ENCODE measurements around the gene FCGBP.

FCGBP gene

DNA sequence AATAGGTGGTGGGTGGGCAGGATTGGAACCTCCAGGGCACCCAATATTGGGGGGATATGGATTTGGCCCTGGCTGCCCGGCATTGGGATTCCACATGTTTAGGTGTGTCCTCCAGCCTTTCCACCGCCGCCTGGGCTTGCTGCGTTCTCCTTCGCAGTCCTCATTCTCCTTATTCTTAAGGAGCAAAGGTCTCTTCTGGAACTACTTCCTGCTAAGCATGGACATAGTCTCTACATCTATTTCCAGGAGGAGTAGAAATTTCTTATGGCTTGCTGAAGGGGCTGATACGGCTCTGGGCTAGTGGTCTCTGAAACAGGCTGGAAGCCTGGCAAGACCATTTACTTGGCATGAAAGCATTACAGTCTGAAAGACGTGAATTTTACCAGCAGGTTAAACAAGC, 9.2 kb upstream of the FCGBP start:
- no peak for DNase-seq

DNA sequence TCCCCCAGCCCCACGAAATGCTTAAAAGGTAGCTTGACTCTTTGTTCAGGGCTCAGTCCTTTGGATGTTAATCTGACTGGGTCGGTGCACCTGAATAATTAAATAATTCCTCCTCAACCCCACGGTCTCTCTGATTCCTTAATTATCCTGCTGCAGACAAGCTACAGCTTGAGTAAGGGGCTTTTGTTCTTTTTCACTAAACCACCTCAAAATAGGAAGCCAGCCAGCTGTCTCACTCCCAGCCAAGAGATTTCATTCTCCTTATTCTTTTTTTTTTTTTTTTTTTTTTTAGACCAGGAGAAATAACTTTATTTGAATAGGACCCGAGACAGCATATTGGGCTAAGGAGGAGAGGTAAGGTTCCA, 7.9 kb upstream of the FCGBP start:
- DNase-seq: no peak

DNA sequence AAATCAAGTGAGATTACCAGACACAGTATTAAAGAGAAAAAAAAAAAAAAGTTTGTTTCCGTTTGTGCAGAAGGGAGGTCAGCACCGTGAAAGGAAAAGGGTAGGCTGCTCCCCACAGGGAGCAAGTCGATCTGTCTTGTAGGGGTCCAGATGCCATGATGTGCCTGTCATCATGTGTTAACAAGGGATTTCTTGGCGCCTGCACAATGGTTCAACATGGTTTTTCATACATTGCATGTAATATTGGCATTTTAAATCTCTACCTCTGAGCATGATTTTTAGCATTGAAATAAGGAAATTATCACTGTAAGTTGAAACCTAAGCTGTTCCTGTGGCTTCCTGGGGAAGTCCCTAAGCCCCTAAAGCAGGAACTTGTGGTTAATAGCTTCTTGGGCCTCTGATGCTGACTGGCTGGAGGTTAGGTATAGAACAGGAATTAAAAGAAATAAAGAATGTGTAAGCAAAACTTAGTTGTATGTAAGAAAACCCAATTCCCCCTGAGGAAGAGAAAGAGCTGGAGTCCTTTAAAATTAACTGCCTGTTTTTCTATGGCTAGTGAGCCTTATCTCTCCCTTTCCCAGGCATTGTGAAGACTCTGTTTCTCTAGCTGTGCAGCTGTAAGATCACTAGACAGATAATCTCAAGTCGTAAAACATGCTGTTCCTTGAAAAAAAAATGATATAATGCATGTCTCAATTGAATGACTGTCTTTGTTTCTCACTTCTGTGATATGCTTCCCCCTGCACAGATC, 7.4 kb upstream of the FCGBP start:
- peak; percentile 47 for DNase-seq

DNA sequence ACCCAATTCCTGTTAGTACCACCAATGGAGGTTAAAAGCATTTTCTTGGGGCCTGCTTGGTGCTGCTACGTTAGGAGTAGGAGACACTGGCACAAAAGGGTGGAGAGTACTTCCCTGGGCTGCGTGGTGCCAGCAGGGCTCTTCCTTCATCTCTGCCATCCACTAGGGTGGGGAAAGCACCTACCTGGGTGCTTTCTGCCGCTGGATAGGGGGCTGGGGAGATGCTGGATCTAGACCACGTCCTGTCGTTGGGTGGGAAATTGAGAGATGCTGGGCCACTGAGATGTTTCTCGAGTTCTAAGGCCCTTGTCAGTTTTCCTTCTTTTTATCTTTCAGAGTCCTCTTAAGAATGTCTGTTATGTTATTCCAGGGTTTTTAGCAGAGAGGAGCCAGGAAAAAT, 6.7 kb upstream of the FCGBP start:
- DNase-seq: no peak

DNA sequence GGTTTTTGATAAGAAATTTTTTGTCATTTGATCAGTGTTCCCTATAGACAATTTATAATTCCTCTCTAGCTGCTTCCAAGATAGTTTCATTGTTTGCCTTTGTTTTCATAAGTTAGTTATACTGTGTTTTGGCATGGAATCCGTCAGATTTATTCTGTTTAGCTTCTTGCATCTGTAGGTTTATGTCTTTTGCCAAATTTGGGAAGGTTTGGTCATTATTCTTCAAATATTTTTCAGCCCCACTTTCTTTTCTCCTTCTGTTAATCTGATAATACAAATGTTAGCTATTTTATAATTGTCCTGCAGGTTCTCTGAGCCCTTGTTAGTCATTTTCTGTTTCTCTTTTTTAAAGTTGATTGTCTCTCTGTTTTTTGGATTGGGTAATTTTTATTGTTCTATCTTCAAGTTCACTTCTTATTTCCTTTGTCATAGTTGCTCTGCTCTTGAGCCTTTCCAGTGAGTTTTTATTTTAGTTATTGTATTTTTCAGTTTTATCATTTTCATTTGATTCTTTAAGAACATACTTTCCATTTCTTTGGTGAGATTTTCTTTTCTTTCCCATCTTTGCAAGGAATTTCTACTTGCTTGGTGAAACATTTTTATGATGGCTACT, 5.9 kb upstream of the FCGBP start:
- no peak for DNase-seq

DNA sequence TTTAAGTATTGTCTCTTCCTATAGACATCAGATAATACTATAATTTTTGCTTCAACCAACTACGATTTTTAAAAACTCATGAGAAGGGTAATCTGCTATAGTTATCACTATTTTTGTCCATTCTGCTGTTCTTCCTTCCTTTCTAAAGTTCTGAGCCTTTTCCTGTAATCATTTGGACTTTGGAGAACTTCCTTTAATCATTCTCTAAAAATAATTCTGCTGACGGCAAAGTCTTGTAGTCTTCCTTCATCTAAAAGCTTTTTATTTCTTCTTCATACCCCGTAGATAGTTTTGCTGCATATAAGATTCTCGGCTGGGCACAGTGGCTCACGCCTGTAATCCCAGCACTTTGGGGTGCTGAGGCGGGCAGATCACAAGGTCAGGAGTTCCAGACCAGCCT, 5.1 kb upstream of the FCGBP start:
- no peak for DNase-seq

DNA sequence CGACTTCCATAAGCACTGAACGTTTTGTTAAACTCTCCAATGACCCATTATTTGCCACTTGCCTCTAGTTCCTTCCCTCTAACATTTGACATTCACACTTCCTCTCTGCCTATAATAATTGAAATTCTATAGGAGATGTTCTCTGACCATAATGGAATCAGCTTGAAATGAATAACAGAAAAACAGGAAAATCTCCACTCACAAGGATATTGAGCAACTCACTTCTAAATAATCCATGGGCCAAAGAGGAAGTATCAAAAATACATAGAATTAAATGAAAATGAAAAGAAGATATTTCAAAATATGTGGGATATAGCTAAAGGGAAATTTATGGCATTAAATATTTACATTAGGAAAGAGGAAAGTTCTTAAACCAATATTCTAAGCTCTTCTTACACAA, 3.4 kb upstream of the FCGBP start:
- no peak for DNase-seq

DNA sequence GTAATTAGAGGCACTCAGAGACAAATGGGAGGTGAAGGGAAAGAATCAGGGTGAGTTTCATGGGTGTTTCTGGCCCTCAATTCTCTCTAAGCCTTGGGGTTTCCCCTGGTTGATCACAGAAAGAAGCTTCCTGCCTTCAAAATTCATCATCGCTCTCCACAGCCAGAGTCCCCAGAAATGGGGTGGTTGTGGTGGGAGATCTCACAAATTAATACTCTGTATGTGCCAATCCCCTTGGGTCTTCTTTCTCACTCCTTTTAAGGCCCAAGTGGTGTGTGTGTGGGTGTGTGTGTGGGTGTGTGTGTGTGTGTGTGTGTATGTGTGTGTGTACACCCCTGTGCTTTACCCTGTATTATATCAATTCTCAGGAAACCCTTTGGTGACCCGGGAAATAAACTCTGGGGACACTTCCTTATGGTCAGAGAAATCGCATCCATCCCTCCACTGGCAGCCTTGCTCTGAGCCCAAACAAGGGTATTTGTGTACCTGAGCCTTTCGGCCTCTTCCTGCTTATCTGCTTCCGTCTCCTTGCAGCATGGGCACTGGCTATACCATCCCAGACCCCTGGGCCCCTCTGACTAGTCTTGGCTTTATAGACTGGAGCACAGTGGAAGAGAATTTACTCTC, 2.8 kb upstream of the FCGBP start:
- DNase-seq: no peak

DNA sequence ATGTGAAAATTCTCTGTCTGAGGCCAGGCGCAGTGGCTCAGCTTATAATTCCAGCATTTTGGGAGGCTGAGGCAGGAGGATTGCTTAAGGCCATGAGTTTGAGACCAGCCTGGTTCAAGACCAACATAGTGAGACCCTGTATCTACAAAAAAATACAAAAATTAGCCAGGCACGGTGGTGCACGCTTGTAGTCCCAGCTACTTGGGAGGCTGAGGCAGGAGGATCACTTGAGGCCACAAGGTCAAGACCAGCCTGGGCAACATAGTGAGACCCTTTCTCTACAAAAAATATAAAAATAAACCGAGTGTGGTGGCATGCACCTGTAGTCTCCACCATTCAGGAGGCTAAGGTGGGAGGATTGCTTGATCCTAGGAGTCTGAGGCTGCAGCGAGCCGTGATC, 2.2 kb upstream of the FCGBP start:
- no peak for DNase-seq

DNA sequence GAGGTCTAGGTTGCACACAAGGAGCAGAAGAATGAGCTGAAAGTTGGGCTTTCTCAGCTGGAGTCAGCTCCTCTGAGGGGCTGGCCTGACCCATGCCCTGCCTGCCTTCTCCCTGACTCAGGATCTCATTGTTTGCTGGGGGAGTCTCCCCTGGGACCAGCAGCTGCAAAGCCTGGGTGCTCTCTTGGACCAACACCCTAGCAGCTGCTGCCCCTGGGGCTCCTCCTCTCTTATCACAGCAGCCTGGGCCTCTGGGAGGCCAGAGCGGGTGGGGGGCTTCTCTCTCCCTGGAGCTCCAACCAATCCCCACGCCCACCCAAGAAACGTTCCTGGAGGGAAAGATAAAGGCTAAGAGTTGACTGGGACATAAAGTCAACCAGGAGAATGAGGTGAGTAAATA, 1.6 kb upstream of the FCGBP start:
- DNase-seq: no peak

DNA sequence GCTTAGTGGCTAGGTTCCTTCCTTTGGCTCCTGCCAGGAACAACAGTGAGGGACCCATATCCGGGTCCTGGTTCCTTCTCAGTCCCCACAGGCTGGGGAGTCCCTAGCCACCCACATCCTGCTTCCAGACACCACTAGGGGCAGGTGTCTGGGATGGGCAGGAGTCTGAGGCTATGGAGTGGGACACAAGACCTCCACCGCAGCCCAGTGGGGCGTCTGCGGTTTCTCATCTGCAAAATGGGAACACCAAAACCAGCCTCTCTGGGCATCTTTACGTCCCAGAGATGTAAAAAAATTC, 879 bp upstream of the FCGBP start:
- no peak for DNase-seq

DNA sequence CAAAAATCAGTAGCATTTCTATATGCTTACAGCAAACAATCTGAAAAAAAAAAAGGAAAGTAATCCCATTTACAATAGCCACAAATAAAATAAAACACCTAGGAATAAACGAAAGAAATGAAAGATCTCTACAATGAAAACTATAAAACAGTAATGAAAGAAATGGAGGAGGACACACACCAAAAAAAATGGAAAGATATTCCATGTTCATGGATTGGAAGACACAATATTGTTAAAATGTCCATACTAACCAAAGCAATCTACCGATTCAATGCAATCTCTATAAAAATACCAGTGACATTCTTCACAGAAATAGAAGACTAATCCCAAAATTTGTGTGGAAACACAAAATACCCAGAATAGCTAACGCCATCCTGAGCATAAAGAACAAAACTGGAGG, 4.7 kb downstream of the FCGBP start:
- DNase-seq: no peak

DNA sequence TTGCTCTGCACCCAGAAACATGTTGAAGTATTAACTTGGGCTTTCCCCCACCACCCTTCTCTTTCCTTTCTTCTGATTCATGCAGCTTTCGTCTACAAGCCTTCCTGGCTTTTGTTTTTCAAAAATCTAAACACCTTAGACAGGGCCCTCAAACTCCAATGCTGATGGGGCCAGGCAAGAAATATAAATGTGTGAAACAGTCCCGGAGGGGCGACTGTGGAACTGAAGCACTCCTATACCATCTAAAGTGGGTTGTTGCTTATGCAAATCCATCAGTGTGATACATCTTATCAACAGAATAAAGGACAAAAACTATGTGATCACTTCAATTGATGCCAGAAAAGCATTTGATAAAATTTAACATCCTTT, 6.1 kb downstream of the FCGBP start:
- no peak for DNase-seq

DNA sequence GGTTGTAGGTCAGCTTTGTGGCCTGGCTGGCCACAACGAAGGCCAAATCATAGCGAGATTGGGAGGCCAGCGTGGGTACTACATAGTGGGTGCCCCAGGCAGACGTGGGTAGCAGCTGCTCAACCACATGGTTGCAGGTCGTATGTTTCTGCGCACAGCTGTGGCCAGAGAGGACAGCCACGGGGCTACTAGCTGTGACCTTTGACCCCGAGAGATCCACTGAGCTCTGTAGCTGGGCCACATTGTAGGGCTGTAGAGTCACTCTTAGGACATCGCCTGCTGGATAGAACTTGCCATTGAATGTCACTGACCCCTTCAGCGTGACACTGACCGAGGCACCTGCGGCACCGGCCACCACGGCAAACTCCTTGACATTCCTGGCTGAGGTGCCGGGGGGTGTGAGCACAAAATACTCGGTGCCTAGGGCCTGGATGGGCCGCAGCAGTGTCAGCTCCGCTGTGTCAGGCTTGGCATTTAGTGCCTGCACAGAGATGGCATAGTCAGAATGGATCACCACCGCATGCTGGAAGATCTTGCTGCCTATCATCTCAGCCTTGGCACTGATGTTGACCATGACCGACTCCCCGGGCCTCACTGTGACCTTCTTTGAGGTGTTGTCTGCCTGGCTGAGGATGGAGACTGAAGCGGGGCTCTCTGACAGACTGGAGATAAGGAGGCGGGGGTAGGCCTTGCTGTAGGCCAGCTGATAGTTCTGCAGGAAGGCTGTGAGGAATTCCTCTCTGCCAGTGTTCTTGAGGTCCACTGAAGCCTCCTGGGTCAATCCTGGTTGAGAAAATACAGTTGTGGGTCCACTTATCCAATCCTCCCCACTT, 6.7 kb downstream of the FCGBP start:
- DNase-seq: no peak

DNA sequence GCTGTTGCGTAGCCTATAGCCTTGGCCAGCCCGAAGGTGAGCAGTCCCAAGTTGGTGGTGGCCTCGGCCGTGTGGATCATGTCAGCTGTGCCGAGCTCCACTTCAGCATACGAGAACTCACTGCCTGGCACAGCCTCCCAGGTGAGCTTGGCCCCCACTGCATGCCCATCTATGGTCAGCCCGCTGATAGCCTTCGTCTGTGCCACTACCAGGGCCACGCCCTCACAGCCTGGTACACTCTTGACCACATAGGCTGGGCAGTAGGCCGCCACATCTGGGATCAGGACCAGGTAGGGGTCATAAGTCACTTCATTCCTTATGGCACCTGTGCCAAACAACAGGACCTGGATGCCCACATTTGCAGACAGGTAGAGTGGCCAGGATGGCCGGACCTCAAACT, 7.4 kb downstream of the FCGBP start:
- DNase-seq: no peak

DNA sequence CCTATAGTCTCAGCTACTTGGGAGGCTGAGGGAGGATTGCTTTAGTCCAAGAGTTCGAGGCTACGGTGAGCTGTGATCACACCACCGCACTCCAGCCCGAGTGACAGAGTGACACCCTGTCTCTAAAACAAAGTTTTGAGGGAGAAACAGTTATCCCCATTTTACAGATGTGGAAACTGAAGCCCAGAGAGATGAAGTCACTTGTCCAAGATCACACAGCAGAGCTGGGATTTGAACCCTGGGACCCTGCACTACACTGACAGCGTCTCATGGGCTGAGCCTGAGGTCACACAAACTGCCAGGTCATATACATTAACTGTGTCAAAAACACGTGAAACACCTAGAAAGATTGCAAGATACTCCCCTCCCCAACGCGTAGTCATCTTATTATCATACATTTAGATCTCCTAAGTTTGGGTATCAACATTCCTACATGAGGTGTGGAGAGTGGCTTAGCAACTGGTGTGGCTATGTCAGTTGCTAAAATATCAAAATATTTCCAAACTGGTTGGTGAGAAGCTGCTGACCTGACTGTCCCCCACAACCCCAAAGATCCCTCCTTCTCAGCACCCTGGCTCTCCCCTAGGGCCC, 8.2 kb downstream of the FCGBP start:
- DNase-seq: no peak

DNA sequence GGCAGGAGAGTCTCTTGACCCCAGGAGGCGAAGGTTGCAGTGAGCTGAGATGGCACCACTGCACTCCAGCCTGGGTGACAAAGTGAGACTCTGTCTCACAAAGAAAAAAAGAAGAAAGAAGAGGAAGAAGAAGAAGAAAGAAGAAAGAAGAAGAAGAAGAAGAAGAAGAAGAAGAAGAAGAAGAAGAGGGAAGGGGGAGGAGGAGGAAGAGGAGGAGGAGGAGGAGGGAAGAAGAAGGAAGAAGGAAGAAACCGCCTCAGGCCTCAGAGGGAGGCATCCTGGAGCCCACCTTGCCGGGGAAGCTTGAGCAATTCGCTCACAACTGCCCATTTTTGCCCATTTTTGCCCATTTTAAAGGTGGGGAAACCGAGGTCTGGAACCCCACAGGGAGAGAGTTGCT, 9.5 kb downstream of the FCGBP start:
- no peak for DNase-seq

DNA sequence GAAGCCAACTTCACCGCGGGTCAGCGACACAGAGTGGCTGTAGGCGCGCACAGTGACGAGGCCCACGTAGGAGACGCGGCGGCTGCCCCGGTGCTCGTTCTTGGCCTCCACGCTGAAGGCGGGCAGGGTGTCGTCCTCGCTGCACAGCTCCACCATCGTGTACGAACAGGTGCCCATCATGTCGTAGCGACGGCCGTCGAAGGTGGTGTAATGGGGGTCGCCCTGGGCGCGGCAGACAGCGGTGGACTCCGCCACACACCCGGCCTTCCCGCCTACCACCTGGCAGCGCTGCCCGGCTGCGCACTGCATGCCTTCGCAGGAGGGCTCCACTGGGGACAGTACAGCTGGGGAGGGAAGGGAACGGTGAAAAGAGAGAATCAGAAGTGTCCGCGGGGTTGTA, 10.0 kb downstream of the FCGBP start:
- DNase-seq: no peak

DNA sequence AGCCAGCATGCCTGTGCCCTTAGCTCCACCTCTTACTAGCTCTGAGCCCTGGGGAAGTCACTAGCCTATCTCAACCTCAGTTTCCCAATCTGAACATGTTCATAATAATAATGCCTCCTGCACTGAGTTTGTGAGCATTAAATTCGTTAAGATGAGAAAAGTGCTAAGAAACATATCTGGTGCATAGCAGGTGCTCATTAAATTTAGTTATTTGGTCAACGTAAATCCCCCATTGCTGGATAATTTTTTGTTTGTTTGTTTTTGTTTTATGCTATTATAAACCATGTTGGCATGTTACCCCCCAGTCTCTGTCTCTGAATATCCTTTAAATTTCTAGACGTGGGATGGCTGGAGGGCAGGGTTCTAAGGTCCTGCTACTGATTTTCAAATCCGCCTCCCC, 10.6 kb downstream of the FCGBP start:
- DNase-seq: no peak

DNA sequence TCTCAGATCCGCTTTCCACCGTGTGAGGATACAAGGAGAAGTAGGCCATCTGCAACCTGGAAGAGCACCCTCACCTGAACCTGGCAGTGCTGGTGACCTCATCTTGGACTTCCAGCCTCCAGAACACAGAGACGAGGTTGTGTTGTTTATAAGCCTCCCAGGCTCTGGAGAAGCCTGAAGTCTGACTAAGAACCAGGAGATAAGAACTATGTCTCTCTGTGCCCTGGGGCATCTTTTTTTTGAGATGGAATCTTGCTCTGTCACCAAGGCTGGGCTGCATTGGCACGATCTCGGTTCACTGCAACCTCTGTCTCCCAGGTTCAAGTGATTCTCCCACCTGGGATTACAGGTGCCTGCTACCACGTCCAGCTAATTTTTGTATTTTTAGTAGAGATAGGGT, 14.5 kb downstream of the FCGBP start:
- DNase-seq: peak; percentile 11

DNA sequence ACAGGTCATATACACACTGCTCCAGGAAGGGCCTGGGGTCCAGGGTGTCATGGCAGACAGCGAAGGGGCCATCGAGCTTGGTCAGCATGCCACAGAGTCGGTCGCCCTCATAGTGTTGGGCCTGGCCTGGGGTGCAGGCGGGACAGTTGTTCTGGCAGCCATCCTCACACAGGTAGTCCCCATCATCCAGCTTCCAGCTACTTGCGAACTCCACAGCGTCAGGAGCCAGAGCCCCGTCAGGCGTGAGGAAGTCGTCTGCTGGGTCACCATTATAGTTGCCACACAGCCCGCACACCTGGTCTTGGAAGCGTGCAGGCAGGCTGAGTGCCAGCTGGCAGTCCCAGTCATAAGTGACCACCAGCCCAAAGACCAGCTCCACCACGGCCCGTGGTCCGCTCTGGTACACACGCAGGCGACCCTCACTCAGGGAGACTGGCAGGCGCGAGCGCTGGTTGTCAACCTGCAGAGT, 16.2 kb downstream of the FCGBP start:
- no peak for DNase-seq

DNA sequence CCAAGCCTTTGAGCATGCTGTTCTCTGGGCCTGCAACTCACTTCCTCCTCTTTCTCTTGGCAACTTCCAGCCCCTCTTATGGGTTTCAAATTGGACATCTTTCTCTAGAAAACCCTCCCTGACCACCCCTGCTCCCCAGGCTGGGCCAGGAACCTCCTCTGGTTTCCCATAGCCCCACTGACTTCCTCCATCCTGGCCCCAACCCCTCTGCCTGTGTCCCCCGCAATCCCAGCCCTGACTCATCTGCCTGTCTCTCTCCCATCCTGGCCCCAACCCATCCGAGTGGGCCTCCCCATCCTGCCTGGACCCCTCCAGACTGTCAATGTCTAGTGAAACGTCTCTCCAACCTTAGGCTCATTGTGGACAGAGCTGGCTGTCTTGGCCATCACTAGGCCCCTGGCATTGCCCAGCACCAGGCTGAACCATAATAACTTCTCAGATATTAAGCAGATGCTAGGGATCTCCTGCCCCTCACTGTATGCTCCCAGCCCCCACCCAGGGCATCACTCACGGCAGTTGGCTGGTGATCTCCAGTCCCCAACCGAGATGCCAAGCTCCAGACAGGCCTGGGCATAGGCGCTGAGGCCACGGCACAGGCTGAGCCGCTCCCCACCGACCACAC, 16.8 kb downstream of the FCGBP start:
- no peak for DNase-seq

DNA sequence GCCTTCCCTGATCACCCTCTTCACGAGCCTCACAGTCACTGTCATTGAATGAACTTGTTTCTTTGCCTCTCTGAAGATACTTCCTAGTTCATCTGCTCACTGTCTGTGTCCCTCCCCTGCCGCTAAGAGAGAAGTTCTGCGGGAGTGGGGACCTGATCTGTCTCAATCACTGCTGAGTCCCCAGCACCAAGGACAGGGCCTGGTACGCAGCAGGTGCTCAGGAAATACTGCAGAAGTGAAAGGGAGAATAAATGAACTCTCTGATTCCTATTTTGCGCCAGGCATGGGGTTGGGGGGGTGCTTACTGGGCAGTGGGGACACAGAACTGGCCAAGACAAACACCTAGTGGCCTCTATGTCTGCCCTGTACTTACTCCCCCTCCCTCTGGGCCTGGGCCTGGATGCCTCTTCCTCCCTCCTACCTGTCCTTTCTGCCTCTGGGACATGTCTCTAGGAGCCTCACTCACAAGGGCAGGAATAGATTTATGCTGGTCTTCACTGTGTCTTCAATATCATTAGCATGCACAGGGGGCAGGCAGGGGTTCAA, 17.5 kb downstream of the FCGBP start:
- DNase-seq: no peak
